Activated CD8-positive, alpha-beta memory T cell treated with anti-CD3 and anti-CD28 coated beads, Interleukin-2, amount 10 ng/mL, durations not matched to agents 7 days and 5 days (primary cell): Measurements from ENCODE around the gene PIK3IP1. TPM values are rescaled to one million over a fixed set of nuclear protein-coding genes. Genes with fewer than 3 reads are reported as not detected.

Source experiments
- ATAC-seq: fragments of 150-1000 bp; cut with Tn5 transposase; one replicate; pipeline ENCODE4 v1.10.0; 2021; ENCODE audit warnings: moderate library complexity
- CTCF ChIA-PET: fragments of 350-600 bp; sonication (Branson Sonifier 250); formaldehyde crosslinking; loops from one replicate; lab custom pipeline; 2021; ENCODE audit warnings: antibody characterized with exemption; lab: Charles Lee
- DNase-seq: peaks from one replicate; pipeline ENCODE4 v3.0.0-alpha.2; 2020
- H3K27ac Mint-ChIP-seq: one replicate; pipeline ENCODE4 v1.8.0; 2021; ENCODE audit warnings: mild to moderate bottlenecking, mixed read lengths
- H3K27me3 Mint-ChIP-seq: one replicate; pipeline ENCODE4 v1.8.0; 2021; ENCODE audit warnings: mixed read lengths
- H3K36me3 Mint-ChIP-seq: one replicate; pipeline ENCODE4 v1.8.0; 2021; ENCODE audit warnings: mild to moderate bottlenecking, mixed read lengths
- H3K4me1 Mint-ChIP-seq: one replicate; pipeline ENCODE4 v1.8.0; 2021; ENCODE audit warnings: mixed read lengths
- H3K4me3 Mint-ChIP-seq: one replicate; pipeline ENCODE4 v1.8.0; 2021; ENCODE audit warnings: mild to moderate bottlenecking, moderate library complexity, mixed read lengths
- H3K9me3 Mint-ChIP-seq: one replicate; pipeline ENCODE4 v1.8.0; 2022; ENCODE audit warnings: low read depth, mixed read lengths
- total RNA-seq, 2 experiments: library from RNA; stranded (reverse); gene quantifications; one replicate each; pipeline ENCODE4 v1.2.3, GENCODE V29; 2021

PIK3IP1 gene
- total RNA-seq, 2 experiments from 2014 or later: 11.0 to 15.7 TPM

- Mint-ChIP-seq H3K27me3 (no peaks in the 10 kb centered on the region), H3K4me1 (no peaks in the 10 kb centered on the region), H3K27ac (no peak overlapping the region), H3K9me3 (no peaks in the 10 kb centered on the region), H3K4me3 (no peak overlapping the region), H3K36me3 (peaks cover 33% of the 10 kb centered on the region)
- ATAC-seq: peak; percentile 68
- DNase-seq: peak; percentile 64
- CTCF ChIA-PET: interaction anchor here (0.6 to 6.3 kb wide), 34 partner anchors 10 to 638 kb away, joined by 3 to 62 read pairs (median 4); partner anchors contain the start of genes LIMK2, PIK3IP1 and SELENOM
These were observed 19.5 kb downstream of the PIK3IP1 start for GRCh38 chr22:31272522-31273446.

GRCh38 chr22:31271485-31271884 lies 20.8 kb downstream of the PIK3IP1 start:
- no peaks in the 10 kb centered on the region for H3K4me1 Mint-ChIP-seq
- CTCF ChIA-PET: interaction anchor here (1.3 to 6.3 kb wide), 7 partner anchors 9 to 59 kb away, joined by 4 to 62 read pairs (median 16); partner anchors contain the start of genes LIMK2 and PIK3IP1
- no peak for ATAC-seq
- H3K27ac Mint-ChIP-seq: peak overlapping the region; percentile 62
- H3K36me3 Mint-ChIP-seq: peaks cover 37% of the 10 kb centered on the region
- H3K9me3 Mint-ChIP-seq: no peaks in the 10 kb centered on the region
- no peak for DNase-seq
- no peak overlapping the region for H3K4me3 Mint-ChIP-seq
- no peaks in the 10 kb centered on the region for H3K27me3 Mint-ChIP-seq

GRCh38 chr22:31271026-31271425 lies 21.3 kb downstream of the PIK3IP1 start:
- CTCF ChIA-PET: interaction anchor here (1.0 to 6.3 kb wide), 6 partner anchors 9 to 163 kb away, joined by 3 to 62 read pairs (median 21); partner anchors contain the start of genes LIMK2, PIK3IP1 and SELENOM
- no peaks in the 10 kb centered on the region for H3K4me1 Mint-ChIP-seq
- peak overlapping the region; percentile 62 for H3K27ac Mint-ChIP-seq
- H3K9me3 Mint-ChIP-seq: no peaks in the 10 kb centered on the region
- H3K36me3 Mint-ChIP-seq: peaks cover 34% of the 10 kb centered on the region
- no peaks in the 10 kb centered on the region for H3K27me3 Mint-ChIP-seq
- ATAC-seq (no peak), DNase-seq (no peak)
- no peak overlapping the region for H3K4me3 Mint-ChIP-seq

- Mint-ChIP-seq H3K27ac (peak overlapping the region; percentile 20), H3K9me3 (no peaks in the 10 kb centered on the region), H3K4me3 (no peak overlapping the region), H3K27me3 (no peaks in the 10 kb centered on the region), H3K36me3 (peaks cover 30% of the 10 kb centered on the region), H3K4me1 (no peaks in the 10 kb centered on the region)
- no peak for ATAC-seq
- CTCF ChIA-PET: interaction anchor here (1.0 to 6.3 kb wide), 3 partner anchors 9 to 162 kb away, joined by 3 to 62 read pairs (median 5); partner anchors contain the start of genes LIMK2 and SELENOM
- DNase-seq: no peak
These were observed 22.3 kb downstream of the PIK3IP1 start for GRCh38 chr22:31269892-31270579.

GRCh38 chr22:31268281-31268680 lies 24.0 kb downstream of the PIK3IP1 start:
- Mint-ChIP-seq H3K9me3 (no peaks in the 10 kb centered on the region), H3K27me3 (no peaks in the 10 kb centered on the region), H3K4me1 (no peaks in the 10 kb centered on the region), H3K36me3 (peaks cover 27% of the 10 kb centered on the region), H3K4me3 (no peak overlapping the region), H3K27ac (no peak overlapping the region)
- no peak for DNase-seq
- no peak for ATAC-seq
- CTCF ChIA-PET: interaction anchor here (1.1 kb wide), 1 partner anchor 57 kb away, joined by 3 read pairs; no protein-coding TSS in a partner anchor

- DNase-seq: no peak
- CTCF ChIA-PET: no interaction called here
These were observed 28.2 kb downstream of the PIK3IP1 start for GRCh38 chr22:31263896-31264640.

GRCh38 chr22:31262312-31263133 lies 29.8 kb downstream of the PIK3IP1 start:
- no peaks in the 10 kb centered on the region for H3K9me3 Mint-ChIP-seq
- CTCF ChIA-PET: interaction anchor here (1.0 to 1.1 kb wide), 2 partner anchors 9 to 10 kb away, joined by 4 read pairs; no protein-coding TSS in a partner anchor
- peaks cover 25% of the 10 kb centered on the region for H3K36me3 Mint-ChIP-seq
- DNase-seq: no peak
- no peak for ATAC-seq
- no peaks in the 10 kb centered on the region for H3K4me1 Mint-ChIP-seq
- no peaks in the 10 kb centered on the region for H3K27me3 Mint-ChIP-seq
- no peak overlapping the region for H3K4me3 Mint-ChIP-seq
- no peak overlapping the region for H3K27ac Mint-ChIP-seq

More at GRCh38 chr22:31263896-31264640, 28.2 kb downstream of the PIK3IP1 start:
- no peaks in the 10 kb centered on the region for H3K4me1 Mint-ChIP-seq
- no peak for ATAC-seq
- no peaks in the 10 kb centered on the region for H3K27me3 Mint-ChIP-seq
- H3K36me3 Mint-ChIP-seq: peaks cover 32% of the 10 kb centered on the region
- no peak overlapping the region for H3K4me3 Mint-ChIP-seq
- no peaks in the 10 kb centered on the region for H3K9me3 Mint-ChIP-seq
- no peak overlapping the region for H3K27ac Mint-ChIP-seq

- H3K27ac Mint-ChIP-seq: no peak overlapping the region
- H3K4me1 Mint-ChIP-seq: no peaks in the 10 kb centered on the region
- H3K9me3 Mint-ChIP-seq: no peaks in the 10 kb centered on the region
- H3K36me3 Mint-ChIP-seq: peaks cover 16% of the 10 kb centered on the region
- no peaks in the 10 kb centered on the region for H3K27me3 Mint-ChIP-seq
- H3K4me3 Mint-ChIP-seq: no peak overlapping the region
- no peak for ATAC-seq
- CTCF ChIA-PET: no interaction called here
- DNase-seq: no peak
These were observed 31.8 kb downstream of the PIK3IP1 start for GRCh38 chr22:31260474-31260856.

- peaks cover 16% of the 10 kb centered on the region for H3K36me3 Mint-ChIP-seq
- ATAC-seq (no peak), DNase-seq (no peak)
- H3K9me3 Mint-ChIP-seq: no peaks in the 10 kb centered on the region
- H3K27ac Mint-ChIP-seq: no peak overlapping the region
- CTCF ChIA-PET: interaction anchor here (1.2 kb wide), 1 partner anchor 106 kb away, joined by 3 read pairs; no protein-coding TSS in a partner anchor
- no peak overlapping the region for H3K4me3 Mint-ChIP-seq
- no peaks in the 10 kb centered on the region for H3K27me3 Mint-ChIP-seq
- no peaks in the 10 kb centered on the region for H3K4me1 Mint-ChIP-seq
These were observed 32.4 kb downstream of the PIK3IP1 start for GRCh38 chr22:31259798-31260473.

GRCh38 chr22:31253949-31254348 lies 38.3 kb downstream of the PIK3IP1 start:
- Mint-ChIP-seq H3K36me3 (no peaks in the 10 kb centered on the region), H3K4me3 (no peak overlapping the region), H3K27me3 (no peaks in the 10 kb centered on the region), H3K9me3 (no peaks in the 10 kb centered on the region), H3K4me1 (peaks cover 2% of the 10 kb centered on the region), H3K27ac (no peak overlapping the region)
- ATAC-seq: no peak
- no peak for DNase-seq
- CTCF ChIA-PET: interaction anchor here (0.9 to 1.1 kb wide), 3 partner anchors 15 to 42 kb away, joined by 3 to 4 read pairs (median 3); partner anchors contain the start of gene LIMK2

GRCh38 chr22:31250740-31251600 lies 41.3 kb downstream of the PIK3IP1 start:
- peaks cover 20% of the 10 kb centered on the region for H3K4me1 Mint-ChIP-seq
- CTCF ChIA-PET: interaction anchor here (0.8 to 1.1 kb wide), 2 partner anchors 14 to 22 kb away, joined by 3 read pairs; no protein-coding TSS in a partner anchor
- H3K27ac Mint-ChIP-seq: no peak overlapping the region

More at GRCh38 chr22:31250740-31251600, 41.3 kb downstream of the PIK3IP1 start:
- no peak overlapping the region for H3K4me3 Mint-ChIP-seq
- no peaks in the 10 kb centered on the region for H3K9me3 Mint-ChIP-seq
- no peak for ATAC-seq
- no peaks in the 10 kb centered on the region for H3K36me3 Mint-ChIP-seq
- H3K27me3 Mint-ChIP-seq: no peaks in the 10 kb centered on the region
- DNase-seq: no peak
